GM19397 (cell line): ENCODE data around the gene SLC18B1.
"Not testable (repeated sequence)": the region's sequence is repeated elsewhere in the genome, so short reads cannot be mapped to it uniquely, and the experiment has no call there.

Source experiments
- ATAC-seq: cut with Tn5 transposase; IDR thresholded peaks from one replicate; pipeline ENCODE4 v1.9.1; 2021; ENCODE audit warnings: mild to moderate bottlenecking, moderate library complexity; ENCODE audit not compliant: unreplicated experiment

The SLC18B1 gene

DNA sequence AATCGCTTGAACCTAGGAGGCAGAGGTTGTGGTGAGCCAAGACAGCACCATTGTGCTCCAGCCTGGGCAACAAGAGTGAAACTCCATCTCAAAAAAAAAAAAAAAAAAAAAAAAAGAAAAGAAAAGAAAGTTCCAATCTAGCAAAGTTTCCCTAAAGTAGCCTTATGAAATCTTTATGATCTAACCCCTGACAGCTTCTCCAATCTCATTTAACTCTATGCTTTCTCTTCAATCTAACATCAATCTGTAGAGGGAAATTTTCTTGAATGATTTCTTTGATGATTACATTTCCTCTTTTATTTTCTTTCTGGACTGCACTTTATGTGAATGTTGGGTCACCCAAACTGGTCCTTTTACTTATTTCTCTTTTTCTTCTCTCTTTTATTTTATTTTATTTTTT lies 2.2 kb upstream of the SLC18B1 start:
- no peak for ATAC-seq

GRCh38 chr6:132798869-132799538 lies 567 bp upstream of the SLC18B1 start:
- ATAC-seq, result peak; percentile 84

DNA sequence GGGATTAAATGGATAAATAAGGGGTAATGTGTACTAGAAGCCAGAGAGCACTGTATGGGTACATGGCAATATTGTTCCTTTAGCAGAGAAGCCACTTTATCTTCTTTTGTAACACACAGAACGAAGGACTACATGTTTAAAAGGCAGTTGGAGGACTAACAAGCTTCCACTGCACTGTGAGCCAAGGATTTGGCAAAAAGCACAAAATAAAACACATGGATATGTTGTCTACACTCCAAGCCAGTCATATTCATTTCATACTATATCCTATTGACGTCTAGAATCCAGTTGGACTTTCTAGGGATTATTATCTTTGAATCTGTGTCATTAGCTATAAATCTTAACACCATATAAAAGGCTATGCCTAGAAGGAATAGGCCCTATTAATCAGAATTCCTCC lies 3.0 kb downstream of the SLC18B1 start:
- ATAC-seq, result no peak

GRCh38 chr6:132792510-132792909 lies 5.9 kb downstream of the SLC18B1 start:
- no peak for ATAC-seq

GRCh38 chr6:132790450-132790849 lies 8.0 kb downstream of the SLC18B1 start:
- ATAC-seq, result no peak

GRCh38 chr6:132789396-132789776 lies 9.1 kb downstream of the SLC18B1 start:
- no peak for ATAC-seq

DNA sequence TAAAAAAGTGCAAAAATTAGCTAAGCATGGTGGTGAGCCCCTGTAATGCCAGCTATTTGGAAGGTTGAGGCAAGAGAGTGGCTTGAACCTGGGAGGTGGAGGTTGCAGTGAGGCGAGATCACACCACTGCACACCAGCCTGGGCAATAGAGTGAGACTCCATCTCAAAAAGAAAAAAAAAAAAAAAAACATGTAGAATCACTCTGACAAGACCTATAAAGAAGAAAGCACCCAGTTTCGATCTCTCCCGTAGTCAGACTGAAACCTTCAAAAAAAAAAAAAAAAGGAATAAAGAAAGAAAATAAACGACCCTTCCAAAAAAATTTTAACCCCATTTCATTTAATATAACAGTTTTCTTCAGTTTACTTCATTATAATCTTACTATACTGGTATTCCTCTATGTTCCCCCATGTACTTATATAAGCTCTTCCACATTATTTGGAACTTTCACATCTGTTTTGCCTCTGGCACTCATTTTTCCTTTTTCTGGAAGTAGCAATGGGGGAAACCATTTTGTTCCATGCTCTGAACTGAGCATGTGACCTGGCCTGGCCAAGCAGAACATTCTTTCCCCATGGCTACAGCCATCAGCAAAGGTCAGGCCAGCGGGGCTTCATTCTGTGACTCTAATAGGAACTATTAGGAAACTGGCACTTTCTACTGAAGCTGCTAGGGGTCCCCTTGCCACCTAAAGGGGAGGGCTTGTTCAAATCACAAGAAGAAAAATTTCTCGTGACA lies 9.6 kb downstream of the SLC18B1 start:
- no peak for ATAC-seq

- no peak for ATAC-seq
These were observed 12.5 kb downstream of the SLC18B1 start for GRCh38 chr6:132785936-132786335.

GRCh38 chr6:132780770-132781371 lies 17.6 kb downstream of the SLC18B1 start:
- no peak for ATAC-seq

DNA sequence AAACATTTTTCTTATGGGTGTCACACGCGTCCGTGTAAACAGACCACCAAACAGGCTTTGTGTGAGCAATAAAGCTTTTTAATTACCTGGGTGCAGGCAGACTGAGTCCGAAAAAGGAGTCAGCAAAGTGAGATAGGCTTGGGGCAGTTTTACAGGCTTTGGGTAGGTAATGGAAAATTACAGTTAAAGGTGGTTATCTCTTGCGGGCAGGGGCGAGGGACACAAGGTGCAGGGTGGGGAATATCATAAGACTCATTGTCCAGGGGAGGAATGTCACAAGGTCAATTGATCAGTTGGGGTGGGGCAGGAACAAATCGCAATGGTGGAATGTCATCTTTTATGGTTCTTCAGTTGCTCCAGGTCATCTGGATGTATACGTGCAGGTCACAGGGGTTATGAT lies 20.6 kb downstream of the SLC18B1 start:
- ATAC-seq, result not testable (repeated sequence)

DNA sequence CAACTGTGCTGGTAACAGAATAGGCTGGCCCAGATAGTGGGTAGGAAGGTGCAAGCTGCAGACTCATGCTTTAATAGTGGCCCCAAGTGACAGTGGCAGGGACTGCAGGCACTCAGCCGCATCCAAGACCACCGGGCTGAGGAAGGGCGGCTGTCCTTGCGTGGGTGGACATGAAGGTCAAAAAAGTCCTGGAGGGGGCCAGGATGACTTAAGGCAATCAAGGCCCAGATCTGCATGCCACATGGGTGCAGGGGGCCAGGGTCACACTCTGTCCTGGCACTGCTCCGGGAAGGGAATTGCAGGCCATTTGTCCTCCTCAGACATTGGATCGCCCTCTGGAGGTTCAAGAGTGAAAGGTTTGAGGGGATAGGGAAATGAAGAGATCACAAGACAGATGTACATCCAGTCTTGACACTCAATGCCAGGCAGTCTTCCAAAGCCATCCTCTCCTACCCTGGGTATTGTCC lies 30.4 kb downstream of the SLC18B1 start:
- peak; percentile 83 for ATAC-seq

- no peak for ATAC-seq
These were observed 32.9 kb downstream of the SLC18B1 start for GRCh38 chr6:132765560-132765959.

DNA sequence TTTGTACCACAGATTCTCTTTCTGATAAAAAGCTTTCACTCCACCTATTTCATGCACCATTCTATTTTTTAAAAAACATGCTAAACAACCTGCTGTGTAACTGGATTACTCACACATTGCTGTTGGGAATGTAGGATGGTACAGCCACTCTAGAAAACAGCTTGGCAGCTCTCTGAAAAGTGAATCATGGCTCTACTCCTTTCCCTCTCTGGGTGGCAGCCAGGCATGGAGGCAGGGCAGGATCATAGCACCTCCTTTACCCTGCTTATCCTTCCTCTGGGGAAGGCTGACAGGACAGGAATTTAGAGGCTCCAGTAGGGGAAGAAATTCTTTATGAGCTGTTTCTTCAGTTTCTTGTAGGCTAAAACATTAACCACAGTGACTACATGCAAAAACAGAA lies 34.1 kb downstream of the SLC18B1 start:
- ATAC-seq, result no peak

- peak; percentile 89 for ATAC-seq
These were observed 35.2 kb downstream of the SLC18B1 start for GRCh38 chr6:132763269-132763668.

DNA sequence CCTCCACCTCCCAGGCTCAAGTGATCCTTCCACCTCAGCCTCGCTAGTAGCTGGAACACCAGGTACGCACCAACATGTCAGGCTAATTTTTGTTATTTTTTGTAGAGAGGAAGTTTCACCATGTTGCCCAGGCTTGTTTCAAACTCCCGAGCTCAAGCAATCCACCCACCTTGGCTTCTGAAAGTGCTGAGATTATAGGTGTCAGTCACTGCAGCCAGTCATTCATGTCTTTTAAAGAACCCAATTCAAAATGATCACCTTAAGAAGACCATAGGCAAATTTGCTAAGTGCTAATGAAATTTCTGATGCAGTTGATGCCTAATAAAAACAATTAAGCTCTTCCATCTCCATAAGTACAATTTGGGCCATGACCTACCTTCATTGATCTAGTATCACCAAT lies 38.2 kb downstream of the SLC18B1 start:
- no peak for ATAC-seq

DNA sequence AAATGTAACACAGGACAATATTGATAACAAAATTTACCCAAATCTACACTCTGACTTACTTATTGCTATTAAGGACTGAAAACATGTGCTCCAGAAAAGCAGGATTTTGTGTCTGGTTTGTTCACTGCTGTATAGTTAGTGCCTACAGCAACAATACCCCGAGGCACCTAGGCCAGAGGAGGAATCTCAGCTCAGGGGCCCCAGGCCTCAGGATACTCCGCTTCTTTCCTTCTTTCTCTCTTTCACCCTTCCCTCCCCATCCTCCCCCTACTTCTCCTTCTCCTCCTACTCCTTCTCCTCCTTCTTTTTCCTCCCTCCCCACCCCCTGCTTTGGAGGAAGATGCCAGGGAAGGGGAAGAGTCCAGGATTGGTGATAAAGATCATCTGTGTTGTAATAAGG lies 39.7 kb downstream of the SLC18B1 start:
- ATAC-seq, result no peak

GRCh38 chr6:132752255-132752654 lies 46.2 kb downstream of the SLC18B1 start:
- no peak for ATAC-seq

DNA sequence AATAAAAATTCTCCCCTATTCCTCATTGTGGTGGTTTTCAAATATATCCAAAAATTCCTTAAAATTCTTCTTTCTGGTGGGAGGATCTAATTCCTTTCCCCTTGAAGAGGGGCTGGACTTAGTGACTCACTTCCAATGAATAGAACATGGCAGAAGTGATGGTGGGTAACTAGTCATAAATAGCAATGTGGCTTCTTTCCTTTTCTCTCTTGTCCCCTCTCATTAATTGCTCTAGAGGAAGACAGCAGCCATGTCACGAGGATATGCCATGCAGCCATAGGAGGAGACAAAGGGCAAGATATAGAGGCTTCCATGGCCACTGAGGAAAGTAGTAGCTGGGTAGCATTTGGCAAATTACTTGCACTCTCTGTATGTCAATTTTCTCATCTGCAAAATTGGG lies 46.6 kb downstream of the SLC18B1 start:
- ATAC-seq, result no peak

- ATAC-seq, result no peak
These were observed 47.1 kb downstream of the SLC18B1 start for GRCh38 chr6:132751306-132751705.

DNA sequence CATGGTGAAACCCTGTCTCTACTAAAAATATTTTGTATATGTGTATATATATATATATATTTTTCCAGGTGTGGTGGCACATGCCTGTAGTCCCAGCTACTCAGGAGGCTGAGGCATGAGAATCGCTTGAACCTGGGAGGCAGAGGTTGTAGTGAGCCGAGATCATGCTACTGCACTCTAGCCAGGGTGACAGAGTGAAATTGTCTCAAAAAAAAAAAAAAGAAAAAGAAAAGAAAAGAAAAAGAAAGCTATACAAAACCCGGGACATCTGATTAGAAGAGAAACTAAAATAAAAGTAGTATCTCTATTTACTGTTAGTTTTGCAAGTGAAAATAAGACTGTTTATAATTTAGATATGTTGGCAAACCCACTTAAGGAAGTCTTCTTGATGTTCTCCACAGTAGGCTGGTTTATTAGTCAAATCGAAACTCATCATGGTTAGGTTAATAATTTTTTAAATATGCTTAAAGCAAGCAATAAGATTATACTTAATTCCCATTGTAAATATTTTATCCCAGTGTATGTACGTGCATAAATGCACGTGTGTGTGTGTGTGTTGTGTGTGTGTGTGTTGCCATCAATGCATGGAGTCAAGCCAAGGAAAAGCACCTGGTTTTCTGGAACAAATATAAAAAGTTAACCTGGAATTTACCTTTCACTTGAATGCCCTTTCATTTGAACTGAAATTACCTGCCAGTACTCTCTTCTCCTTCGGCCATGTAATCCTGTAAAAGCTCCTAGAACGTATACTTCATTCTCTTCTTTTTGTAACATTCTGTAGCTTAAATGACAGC lies 47.8 kb downstream of the SLC18B1 start:
- peak; percentile 80 for ATAC-seq

DNA sequence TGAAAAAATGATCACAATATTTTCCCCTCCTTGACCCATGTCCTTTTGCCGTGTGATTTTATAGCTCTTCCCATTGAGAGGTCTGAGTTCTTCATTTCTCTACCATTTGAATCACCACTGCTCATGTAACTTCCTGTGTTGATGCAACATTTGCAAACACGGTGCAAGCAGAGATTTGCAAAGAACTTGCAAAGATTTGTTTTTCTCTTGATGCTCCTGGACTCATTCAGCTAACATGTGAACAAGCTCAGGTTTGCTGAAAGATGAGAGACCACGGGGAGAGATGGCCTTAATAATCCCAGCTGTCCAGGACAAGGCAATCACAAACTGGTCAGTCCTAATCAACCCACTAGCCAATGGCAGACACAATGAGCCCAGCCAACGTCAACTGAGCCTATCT lies 49.3 kb downstream of the SLC18B1 start:
- no peak for ATAC-seq
